HPDE6-E6E7 (cell line): ENCODE results near the gene RAB6D.
"Not testable (repeated sequence)": the region's sequence is repeated elsewhere in the genome, so short reads cannot be mapped to it uniquely, and the experiment has no call there.

ENCODE experiments used
- DNase-seq: peaks from one replicate; pipeline ENCODE4 v3.0.0; 2011; ENCODE audit warnings: missing footprints; ENCODE audit errors: extremely low spot score

Gene RAB6D

DNA sequence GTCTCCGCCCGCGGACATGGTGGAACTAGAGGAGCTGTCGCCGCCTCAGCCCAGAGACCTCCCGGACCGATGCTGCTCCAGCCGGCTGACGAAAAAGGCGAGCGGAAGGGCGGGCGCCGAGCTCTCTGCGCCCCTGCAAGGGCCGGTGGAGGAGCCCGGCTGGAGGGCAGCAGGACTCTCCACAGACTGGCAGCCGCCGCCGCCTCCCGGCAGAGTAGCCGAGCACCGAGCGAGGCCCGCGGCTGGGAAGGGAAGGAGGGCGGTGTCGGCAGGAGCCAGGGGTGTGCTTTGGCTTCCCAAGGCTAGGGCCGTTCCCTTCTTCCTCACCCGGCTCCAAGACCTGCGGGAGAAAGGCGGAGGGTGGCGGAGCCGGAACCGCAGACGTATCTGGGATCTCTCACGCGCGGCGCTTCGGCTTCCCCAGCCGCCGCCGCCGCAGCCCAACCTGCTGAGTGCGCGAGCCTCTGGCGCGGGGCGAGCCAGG, at the start of gene RAB6D:
Gene RAB6D, minus strand, starts transcription at position 466 of the 484 bp plus-strand sequence. Its CDS starts 448 bp downstream, at position 18.
- DNase-seq = not testable (repeated sequence)

DNA sequence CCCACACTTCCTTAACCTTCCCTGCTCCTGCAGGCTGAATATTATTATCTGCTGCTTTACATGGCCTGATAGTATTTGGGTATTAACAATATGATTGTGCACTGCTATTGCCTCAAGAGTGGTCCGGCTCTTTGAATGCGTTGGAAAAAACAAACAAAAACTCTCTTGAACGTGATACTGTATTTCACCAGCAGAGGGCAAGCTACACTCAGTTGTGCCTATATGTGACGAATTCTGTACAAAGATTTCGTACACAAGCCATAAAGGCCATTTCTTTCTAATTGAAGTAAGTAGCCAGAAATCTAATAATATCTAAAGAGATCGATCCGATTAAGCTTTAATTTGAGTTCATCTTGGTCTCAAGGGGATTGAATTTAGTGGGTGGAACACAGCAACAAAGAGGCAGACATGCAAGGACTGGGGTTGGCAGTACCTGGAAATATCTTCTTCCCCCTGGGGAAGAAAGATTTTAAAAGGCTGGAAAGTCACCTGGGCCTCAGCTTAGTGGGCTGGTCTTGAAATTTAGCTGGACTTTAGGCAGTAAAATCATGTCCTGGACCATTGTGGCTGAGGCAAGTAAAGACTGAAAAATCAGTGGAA, 49.3 kb upstream of the RAB6D start:
- peak; percentile 27 for DNase-seq

DNA sequence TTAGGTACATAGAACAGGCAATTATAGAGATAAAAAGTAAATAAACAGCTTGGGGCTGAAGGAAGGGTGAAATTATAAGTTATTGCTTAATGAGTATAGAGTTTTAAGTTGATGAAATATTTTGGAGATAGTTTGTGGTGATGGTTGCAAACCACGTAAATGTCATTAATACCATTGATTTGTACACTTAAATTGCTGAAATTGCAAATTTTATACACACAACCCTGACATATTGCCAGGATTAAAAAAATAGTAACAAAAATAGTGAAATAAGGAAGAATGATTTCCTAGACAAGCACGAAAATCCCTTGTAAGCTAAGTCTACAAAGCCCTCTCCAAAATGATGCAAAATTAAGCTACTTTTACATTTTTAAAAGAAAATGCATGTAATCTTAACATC, 46.2 kb upstream of the RAB6D start:
- no peak for DNase-seq

- no peak for DNase-seq
Observed at GRCh38 chr2:131408778-131409177, 44.8 kb upstream of the RAB6D start.

DNA sequence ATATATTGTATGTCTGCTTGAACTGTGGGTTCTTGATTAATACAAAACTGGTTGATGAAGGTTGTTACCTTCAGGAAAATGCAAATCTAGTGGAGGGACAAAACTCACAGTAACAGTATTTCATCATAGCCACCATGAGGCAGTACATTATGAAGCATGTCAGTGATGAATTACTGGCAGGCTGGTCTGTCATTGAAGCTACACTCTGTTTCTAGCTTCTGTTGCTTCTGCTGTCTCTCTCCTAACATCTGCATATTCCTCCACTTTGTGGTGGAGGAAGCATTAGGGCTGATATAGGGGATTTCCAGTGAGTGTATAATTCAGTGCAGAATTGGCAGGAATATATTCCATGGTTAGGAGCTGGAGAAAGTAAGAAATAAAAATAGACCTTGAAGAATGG, 44.2 kb upstream of the RAB6D start:
- no peak for DNase-seq

DNA sequence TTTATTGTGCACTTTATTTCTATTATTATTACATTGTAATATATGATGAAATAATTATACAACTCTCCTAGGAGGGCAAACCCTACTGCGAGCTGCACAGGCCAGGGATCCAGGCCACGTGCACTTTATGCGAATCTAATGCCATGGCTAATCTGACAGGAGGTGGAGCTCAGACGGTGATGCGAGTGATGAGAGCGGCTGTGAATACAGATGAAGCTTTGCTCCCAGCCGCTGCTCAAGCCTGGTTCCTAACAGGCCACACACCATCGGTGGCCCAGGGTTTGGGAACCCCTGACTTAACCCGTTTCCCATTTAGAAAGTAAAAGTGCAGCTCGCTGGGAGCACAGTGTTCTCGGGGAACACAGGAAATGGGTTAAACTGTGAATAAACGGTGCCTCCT, 40.8 kb upstream of the RAB6D start:
- no peak for DNase-seq

DNA sequence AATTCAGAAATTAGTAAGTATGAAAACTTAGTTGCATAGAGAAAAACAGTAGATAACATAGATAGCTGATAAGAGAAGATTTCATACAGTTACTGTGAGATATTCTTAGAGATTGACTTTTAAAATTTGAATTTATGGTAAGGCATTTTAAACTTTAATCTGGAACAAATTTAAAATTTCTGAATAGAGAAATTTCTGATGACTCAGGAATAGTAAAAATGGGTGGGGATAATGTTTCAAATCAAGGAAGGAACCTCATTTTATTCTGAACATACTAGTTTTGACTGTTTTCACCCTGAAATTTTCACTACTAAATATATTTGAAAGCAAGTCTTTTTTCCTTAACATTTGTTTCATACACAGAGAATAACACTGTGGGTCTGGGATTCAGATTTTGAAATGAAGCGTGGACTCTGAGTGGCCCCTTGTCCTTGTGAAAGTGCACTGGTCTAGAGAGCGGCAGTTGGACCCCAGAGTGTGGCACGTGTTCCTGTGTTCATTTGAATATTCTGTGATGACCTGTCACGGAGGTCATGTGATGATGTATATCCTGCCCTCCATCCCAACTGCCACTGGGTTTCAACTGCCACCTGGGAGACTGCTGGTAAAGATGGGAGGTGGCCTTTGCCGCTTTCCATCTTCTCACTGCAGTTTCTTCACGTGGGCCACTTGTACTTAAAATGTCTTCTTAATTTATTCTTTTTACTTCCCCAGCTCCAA, 38.5 kb upstream of the RAB6D start:
- no peak for DNase-seq

GRCh38 chr2:131400849-131401248, 36.9 kb upstream of the RAB6D start:
- DNase-seq = no peak

DNA sequence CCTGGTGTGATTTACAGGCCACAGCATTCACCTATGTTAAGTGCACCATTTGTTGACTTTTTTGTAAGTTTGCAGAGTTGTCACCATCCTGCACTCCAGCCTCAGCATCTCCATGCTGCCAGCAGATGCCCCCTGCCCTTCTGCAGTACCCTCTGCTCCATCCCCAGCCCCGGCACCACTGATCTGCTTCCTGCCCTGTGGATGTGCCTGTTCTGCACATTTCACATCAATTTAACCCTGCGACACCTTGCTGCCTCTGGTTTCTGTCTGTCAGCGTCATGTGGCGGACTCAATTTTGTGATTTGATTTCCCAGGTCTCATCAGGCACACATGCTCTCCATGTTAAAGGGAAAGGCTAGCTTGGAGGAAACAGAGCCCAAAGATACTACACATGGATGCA, 36.5 kb upstream of the RAB6D start:
- not testable (repeated sequence) for DNase-seq

DNA sequence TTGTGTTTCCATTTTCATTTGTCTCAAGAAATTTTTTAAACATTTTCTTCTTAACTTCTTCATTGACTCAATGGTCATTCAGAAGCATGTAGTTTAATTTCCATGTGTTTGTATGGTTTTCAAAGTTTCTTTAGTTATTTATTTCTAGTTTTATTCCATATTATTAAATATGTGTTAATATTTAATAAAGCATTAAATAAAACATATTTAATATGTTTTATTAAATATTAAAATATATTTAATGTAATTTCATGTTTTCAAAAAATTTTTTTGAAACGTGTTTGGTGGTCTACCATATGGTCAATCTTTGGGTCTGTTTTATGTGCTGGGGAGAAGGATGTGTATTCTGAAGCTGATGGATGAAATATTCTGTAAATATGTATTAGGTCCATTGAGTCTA, 32.2 kb upstream of the RAB6D start:
- DNase-seq = not testable (repeated sequence)

DNA sequence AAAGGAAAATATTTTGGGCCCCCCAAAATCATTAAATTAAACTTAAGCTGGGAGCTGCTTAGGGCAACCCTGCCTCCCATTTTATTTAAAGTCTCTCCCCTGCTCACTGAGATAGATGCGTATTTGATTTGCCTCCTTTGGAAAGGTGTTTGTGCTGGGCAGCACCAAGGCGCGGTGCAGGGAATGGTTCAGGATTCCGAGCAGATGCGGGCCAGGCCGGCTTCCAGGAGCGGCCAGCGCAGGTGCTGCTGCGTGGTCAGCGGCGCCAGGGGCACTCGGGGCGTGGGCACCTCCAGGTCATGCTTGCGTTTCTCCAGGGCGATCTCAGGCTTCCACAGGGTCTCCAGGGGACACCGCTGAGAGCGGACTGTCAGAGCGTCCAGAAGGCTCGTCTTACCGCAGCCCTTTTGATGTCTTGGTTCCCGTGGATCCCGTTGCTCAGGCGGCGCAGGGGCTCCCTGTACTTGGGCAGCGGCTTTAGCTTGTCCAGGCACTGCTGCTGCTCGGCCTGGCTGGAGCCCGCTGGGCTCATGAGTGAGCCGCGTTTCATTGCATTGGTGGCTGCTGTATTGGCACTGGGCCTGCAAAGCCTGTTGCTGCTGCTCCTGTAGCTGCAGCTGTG, 31.2 kb upstream of the RAB6D start:
- DNase-seq = not testable (repeated sequence)

DNA sequence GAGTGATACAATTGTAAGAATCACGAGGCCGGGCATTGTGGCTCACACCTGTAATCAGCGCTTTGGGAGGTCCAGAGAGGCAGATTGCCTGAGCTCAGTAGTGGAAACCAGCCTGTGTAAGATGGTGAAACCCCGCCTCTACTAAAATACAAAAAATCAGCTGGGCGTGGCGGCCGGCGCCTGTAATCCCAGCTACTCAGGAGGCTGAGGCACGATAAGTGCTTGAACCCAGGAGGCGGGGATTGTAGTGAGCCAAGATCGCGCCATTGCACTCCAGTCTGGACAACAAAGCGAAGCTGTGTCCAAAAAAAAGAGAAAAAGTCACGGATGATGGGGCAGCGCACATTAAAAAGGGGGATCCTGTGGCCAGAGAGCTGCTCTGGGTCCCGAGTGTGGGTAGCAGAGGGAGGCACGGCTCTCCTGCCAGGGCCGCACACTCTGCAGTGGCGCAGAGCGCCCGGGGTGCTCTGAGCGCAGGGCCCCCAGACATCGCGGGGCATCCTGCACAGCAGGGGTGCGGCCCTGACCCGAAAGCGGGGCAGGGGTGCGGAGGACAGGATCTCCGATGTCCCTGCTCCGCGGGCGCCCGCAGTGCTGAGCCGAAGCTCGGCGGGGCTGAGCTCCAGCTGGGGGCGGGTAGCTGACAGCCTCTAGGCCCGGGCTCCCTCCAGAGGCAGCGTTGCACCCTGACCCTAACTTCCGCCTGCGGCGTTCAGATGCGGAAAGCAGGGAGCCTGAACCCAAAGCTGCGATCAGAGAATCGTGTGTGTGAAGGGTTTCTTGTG, 30.4 kb upstream of the RAB6D start:
- no peak for DNase-seq

DNA sequence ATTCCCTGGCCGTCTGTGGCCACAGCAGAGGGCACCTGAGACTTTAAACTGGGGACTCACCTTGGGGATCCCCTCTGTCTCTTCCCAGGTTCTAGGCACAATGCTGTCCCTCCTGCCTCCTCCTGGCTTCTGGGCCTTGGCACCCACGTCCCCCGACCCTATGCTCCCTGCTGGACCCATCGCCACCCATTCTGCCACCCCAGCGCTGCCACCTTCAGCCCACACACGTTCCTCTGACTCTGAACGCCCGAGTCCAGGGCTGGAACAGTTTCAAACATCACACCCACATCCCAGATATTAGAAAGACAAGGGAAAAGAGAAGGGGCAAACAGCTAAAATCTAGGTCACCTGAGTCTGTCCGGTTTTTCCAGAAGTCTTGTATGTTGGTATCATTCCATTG, 28.0 kb upstream of the RAB6D start:
- DNase-seq = not testable (repeated sequence)

- DNase-seq = not testable (repeated sequence)
Observed at GRCh38 chr2:131391471-131391870, 27.5 kb upstream of the RAB6D start.

- DNase-seq = not testable (repeated sequence)
Observed at GRCh38 chr2:131390495-131391130, 26.6 kb upstream of the RAB6D start.

- DNase-seq = no peak
Observed at GRCh38 chr2:131389657-131390056, 25.7 kb upstream of the RAB6D start.

- not testable (repeated sequence) for DNase-seq
Observed at GRCh38 chr2:131388834-131389233, 24.9 kb upstream of the RAB6D start.

GRCh38 chr2:131373111-131373510, 9.1 kb upstream of the RAB6D start:
- not testable (repeated sequence) for DNase-seq

DNA sequence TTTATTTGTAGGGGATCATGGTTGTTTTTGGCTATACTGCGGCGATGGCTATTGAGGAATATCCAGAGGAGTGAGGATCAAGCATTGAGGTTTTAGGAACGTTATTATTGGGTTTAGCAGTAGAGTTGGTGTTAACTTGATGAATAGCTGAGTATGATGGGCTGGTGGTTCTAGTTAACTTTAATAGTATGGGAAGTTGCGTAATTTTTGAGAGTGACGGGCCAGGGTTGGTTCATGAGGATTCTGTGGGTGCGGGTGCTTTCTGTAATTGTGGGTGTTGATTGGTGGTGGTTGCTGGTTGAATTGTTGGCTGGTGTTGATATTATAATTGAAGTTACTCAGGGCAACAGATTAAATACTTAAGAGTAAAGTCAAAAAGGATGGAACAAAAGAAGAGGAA, 6.0 kb upstream of the RAB6D start:
- no peak for DNase-seq

DNA sequence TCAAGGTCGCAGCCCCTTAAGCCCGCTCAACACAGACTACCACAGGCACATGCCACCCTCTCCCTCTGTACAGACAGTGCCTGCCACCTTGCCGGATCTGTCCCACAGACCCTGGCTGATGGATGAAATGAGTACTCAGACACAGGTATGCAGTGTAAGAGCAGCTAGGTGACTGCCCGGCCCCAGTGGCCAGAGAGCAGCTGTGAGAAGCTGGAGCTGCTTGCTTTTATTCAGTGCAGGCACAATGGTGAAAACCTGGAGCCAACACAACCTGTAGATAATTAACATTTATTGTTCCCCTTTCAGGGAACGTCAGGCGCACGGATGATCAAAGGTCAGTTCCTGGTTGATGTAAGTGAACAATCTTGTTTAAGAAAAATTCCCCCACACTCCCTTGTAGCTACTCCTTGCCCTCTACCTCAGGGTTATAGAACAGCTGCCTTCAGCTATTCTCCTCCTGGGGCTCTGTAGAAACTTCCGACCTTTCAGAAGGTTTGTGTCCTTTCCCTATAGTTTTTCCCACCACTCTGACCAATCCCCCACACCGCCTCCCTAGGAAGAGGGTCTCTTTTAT, 4.6 kb upstream of the RAB6D start:
- DNase-seq = not testable (repeated sequence)

- DNase-seq = no peak
Observed at GRCh38 chr2:131367352-131367751, 3.4 kb upstream of the RAB6D start.
